NCI-H2029 treated with DMSO at 0.1 percent for 48 hours (cell line): ENCODE measurements around the gene CHID1.

ENCODE experiments used
- DNase-seq: peaks from one replicate; lab custom pipeline; 2025; lab: John Stamatoyannopoulos, UW

The CHID1 gene

DNA sequence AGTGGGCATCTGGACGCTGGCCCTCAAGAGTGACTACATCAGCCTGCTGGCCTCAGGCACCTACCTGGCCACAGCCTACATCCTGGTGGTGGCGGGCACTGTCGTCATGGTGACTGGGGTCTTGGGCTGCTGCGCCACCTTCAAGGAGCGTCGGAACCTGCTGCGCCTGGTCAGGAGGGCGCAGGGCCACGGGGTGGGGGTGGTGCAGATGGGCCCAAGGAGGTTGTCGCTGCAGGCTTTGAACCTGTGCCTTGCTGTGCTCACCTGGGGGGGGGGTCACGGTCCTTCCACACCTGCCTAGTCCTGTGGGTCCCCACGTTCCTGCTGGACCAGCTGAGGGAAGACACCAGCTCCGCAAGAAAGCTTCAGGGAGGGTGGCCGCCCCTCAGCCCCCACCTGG lies 74.3 kb downstream of the CHID1 start:
- no peak for DNase-seq

GRCh38 chr11:834371-835316 lies 76.0 kb downstream of the CHID1 start:
- DNase-seq = no peak

- DNase-seq = no peak
These were observed 76.7 kb downstream of the CHID1 start for GRCh38 chr11:833849-834311.

DNA sequence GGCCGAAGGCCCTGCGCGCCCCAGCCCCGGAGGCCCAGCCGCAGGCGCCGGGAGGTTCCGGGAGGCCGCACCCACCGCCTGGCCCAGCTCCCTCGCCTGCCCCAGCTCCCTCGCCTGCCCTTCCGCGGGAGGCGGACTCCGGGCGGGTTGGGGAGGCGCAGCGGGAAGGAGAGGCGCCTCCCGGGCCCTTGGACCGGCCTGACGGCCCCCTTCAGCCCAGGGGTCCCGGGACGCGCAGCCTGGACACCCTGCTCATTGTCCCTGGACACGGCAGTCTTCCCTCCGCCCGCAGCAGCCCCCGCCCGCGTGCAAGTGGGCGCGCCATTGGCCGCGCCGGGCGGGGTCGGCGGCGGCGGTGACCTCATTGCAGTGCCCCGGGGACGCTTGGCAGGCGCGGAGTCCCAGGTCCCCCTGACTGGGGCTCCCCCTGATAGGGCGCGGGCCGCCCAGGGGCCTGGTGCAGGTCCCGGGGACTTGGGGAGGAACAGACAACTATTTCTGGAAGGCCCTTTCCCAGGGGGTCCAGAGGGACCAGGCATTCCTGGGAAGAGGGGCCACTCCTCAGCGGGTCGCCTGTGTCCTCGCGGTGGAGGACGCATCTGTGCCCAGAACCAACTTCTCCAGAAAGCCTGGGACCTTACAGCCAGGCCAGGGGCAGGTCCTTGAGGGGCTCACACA lies 77.4 kb downstream of the CHID1 start:
- no peak for DNase-seq

GRCh38 chr11:832529-833113 lies 78.0 kb downstream of the CHID1 start, which contains the start of gene CD151:
CD151 (plus strand) TSS chr11:832952; CDS start chr11:836070, 3,118 bp downstream.
- DNase-seq = no peak

DNA sequence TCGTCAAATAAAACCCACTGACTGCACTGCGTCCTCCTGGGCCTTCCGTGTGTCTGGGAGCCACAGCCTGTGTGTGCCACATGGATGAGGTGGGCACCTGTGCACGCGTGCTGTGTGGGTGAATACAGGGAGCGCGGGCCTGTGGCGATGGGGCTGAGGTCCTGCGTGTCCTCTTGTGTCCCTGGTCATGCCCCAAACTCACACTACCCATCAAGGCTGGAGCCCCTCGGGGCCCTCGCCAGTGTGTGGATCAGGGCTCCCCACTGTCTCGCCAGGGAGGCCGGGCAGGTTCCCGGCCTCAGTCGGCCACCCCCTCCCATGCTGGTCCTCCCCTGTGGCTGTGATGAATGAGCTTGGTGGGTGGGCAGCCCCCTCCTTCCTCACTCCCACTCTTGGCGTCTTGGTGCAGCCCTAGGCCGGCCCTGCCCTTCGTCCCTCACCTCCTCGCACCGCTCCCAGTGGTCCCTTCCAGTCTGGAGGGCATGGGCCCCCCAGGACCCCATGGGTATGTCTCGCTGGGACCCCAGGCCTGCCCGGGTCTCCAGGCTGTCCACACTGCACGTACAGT lies 78.6 kb downstream of the CHID1 start:
- no peak for DNase-seq

DNA sequence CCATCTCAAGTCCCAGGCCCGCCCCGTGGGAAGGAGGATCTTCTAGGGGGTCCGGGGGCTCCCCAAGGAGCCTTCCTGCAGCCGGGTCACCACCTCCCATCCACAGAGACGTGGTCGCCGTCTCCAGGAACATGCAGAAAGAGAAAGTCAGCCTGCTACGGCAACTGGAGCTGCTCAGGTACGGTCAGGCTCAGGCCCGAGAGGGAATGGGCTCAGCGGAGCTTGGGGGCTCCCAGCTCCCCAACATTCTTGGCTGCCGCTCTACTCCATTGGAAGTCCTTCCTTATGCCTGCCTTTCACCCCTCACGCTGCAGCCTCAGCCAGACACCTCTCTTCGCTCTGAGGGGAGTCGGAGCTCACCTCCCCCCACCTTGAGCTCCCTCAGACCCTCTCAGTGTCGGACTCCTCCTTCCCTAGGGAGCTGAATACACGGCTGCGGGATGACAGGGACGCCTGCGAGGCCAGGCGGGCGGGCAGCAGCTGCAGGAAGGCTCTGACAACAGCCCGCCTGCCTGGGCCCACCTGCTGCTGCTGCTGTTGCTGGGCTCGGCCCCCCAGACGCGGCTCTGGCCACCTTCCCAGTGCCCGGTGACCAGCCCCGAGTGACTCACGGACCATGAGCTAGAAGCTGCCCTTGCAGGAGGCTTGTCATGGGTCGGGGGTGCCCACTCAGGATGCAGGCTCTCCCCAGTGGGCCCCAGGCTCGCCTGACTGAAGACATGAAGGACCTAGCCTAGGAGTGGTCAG lies 79.3 kb downstream of the CHID1 start:
- DNase-seq = no peak

GRCh38 chr11:830295-831117 lies 80.1 kb downstream of the CHID1 start:
- DNase-seq = peak; percentile 43

- DNase-seq = no peak
These were observed 80.7 kb downstream of the CHID1 start for GRCh38 chr11:829847-830294.

DNA sequence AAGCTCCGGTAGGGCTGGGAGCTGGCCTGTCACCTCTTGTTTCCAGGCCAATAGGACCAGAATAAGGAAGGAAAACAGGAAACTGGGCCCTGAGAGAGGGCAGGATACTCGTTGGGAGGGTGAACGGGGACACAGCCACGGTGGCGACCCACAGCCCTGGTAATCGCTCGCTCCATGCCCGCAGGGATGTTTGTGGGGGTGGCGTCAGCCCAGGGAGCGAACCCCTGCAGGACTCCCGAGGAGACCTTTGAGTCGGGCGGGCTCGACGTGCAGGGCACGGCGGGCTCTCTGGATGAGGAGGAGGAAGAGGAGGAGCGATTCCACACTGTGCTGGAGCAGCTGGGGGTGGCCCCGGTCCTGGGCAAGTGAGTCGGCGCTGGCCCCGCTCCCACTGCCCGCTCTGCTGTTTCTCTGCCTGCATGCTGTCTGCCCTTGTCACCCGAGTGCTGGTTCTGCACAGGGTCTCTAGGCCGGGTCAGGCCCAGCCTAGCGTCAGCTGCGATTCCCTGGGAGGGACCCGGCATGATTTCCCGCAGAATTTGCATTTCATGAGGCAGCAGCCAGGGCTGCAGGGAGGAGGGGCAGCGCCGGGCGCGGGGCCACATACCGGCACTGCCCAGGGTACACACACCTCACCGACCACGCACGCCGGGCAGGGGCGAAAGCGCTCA lies 81.3 kb downstream of the CHID1 start:
- no peak for DNase-seq

GRCh38 chr11:828506-829175 lies 82.0 kb downstream of the CHID1 start:
- no peak for DNase-seq

DNA sequence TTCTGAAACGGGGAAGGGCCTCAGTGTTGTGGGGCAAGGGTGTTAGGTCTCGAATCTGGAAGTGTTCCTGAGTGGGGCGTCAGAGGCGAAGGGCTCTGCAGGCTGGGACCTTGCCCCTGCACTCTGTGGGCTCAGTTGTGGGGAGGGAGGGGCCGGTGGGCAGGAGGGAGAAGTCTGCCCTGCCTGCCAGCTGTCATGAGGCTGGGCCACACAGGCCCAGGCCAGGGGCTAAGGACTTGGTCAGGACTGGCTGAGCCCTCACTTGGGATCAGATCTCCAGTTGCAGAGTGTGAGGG lies 82.8 kb downstream of the CHID1 start, which contains the start of gene CRACR2B:
Gene CRACR2B (plus strand): TSS at position 23 of the 296 bp plus-strand sequence. CDS start 689 bp downstream, outside the sequence.
- DNase-seq = no peak

- no peak for DNase-seq
These were observed 83.3 kb downstream of the CHID1 start for GRCh38 chr11:827146-827896.

DNA sequence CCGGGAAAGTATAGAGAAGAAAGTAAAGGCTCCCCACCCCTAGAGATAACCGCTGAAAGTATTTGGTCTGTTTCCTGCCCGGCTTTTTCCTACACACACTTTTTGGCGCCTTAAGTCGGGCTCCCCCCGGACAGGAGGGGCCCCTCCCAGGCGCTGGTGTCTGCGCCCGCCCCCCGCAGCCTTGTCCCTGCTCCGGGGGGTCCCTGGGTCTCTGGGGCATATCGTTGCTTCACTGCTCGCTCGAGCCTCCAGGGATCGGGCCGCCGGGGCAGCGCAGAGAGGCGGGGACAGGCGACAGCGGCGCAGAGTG lies 83.8 kb downstream of the CHID1 start:
- DNase-seq = no peak

- DNase-seq = no peak
These were observed 84.4 kb downstream of the CHID1 start for GRCh38 chr11:826227-826621.

DNA sequence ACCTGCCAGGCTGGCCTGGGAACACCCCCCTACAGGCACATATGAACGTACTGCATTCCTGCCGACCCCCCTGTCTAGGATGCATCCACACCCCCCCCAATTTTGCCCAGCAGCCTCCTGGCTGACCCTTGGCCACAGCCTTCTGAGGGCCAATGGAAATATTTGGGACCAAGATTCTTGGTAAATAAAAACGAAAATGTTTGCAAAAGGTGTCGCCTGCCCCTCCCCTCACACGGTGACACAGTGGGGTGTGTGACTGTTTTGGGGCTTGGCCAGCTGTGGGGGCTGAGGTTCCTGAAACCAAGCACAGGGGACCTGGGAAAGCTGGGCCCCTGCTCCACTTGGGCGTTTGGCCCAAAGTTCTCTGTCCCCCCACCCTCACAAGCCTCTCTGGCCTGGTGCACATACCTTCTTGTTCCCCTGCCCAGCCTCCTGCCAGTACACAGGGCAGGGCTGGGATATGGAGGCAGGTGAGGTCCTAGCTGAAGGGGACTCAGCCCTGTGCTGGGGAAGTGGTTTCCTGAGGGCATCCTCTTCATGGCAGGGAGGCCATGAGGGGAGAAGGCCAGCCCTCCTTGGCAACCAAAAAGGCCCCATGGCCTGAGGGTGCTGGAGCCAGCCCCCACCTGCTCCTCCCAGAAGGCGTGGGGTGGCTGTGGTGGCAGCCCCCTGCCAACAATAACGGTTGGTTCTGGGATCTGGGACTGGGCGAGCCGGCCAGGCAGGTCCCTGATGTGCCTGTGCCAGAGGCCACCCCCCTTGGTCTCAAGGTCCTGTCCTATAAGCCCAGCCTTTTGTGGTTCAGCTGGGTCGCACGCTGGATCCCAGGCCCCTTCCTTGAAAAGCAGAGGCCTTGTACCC lies 85.0 kb downstream of the CHID1 start:
- DNase-seq = no peak

DNA sequence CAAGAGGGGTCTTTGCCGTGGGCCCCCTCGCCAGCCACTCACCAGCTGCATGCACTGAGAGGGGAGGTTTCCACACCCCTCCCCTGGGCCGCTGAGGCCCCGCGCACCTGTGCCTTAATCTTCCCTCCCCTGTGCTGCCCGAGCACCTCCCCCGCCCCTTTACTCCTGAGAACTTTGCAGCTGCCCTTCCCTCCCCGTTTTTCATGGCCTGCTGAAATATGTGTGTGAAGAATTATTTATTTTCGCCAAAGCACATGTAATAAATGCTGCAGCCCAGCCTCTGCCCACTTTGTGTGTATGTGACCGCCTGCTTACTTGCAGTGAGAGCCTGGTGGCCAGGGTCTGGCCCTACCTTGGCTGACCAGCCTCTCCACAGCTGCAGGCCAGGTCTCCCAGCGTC lies 85.7 kb downstream of the CHID1 start:
- DNase-seq = no peak

- DNase-seq = peak; percentile 66
These were observed 86.2 kb downstream of the CHID1 start for GRCh38 chr11:824292-824880.
